H9 (cell line): ENCODE results near the gene ATG13. TPM values are rescaled to one million over a fixed set of nuclear protein-coding genes. Genes with fewer than 3 reads are reported as not detected.

Experiments
- DNase-seq: peaks from one replicate; pipeline ENCODE4 v3.0.0-alpha.2; 2017
- H2AFZ ChIP-seq: one replicate; pipeline ENCODE4 v1.6.1; 2013; ENCODE audit warnings: mild to moderate bottlenecking, low read length, control low read depth, moderate library complexity
- H2AK5ac ChIP-seq: 2 replicates; pipeline ENCODE4 v1.6.1; 2013; ENCODE audit warnings: low read length, control low read depth, mixed read lengths; ENCODE audit not compliant: insufficient read length
- H2BK120ac ChIP-seq: one replicate; pipeline ENCODE4 v1.6.1; 2013; ENCODE audit warnings: low read depth, mild to moderate bottlenecking, low read length, control low read depth, inconsistent platforms; ENCODE audit not compliant: poor library complexity, severe bottlenecking
- H2BK12ac ChIP-seq: 2 replicates; pipeline ENCODE4 v1.6.1; 2013; ENCODE audit warnings: low read length, control low read depth, mixed read lengths, low read depth; ENCODE audit not compliant: insufficient read length
- H2BK15ac ChIP-seq: 2 replicates; pipeline ENCODE4 v1.6.1; 2013; ENCODE audit warnings: low read depth, low read length, control low read depth
- H2BK20ac ChIP-seq: one replicate; pipeline ENCODE4 v1.6.1; 2013; ENCODE audit warnings: low read depth, mild to moderate bottlenecking, low read length, control low read depth, inconsistent platforms; ENCODE audit not compliant: poor library complexity, severe bottlenecking
- H2BK5ac ChIP-seq: 2 replicates; pipeline ENCODE4 v1.6.1; 2013; ENCODE audit warnings: low read length, control low read depth, mixed read lengths; ENCODE audit not compliant: insufficient read length
- H3K14ac ChIP-seq: 2 replicates; pipeline ENCODE4 v1.6.1; 2013; ENCODE audit warnings: low read length, control low read depth; ENCODE audit not compliant: insufficient read depth
- H3K18ac ChIP-seq: 2 replicates; pipeline ENCODE4 v1.6.1; 2013; ENCODE audit warnings: low read depth, mild to moderate bottlenecking, mixed read lengths, low read length, control low read depth; ENCODE audit not compliant: insufficient read length
- H3K23ac ChIP-seq: 2 replicates; pipeline ENCODE4 v1.6.1; 2013; ENCODE audit warnings: low read length, control low read depth, mixed read lengths, low read depth; ENCODE audit not compliant: insufficient read length
- H3K23me2 ChIP-seq: 2 replicates; pipeline ENCODE4 v1.6.1; 2013; ENCODE audit warnings: low read depth, mild to moderate bottlenecking, mixed read lengths, low read length, control low read depth; ENCODE audit not compliant: insufficient read length, poor library complexity, severe bottlenecking
- H3K27ac ChIP-seq: 2 replicates; pipeline ENCODE4 v1.5.1; 2013; ENCODE audit warnings: low read length, control low read depth, mixed read lengths, low read depth; ENCODE audit not compliant: insufficient read length
- H3K27me3 ChIP-seq: 2 replicates; pipeline ENCODE4 v1.6.1; 2013; ENCODE audit warnings: low read length, control low read depth, inconsistent platforms; ENCODE audit not compliant: insufficient read depth
- H3K4ac ChIP-seq: 2 replicates; pipeline ENCODE4 v1.6.1; 2013; ENCODE audit warnings: low read depth, mild to moderate bottlenecking, control low read depth, inconsistent platforms, low read length, moderate library complexity
- H3K4me1 ChIP-seq: 2 replicates; pipeline ENCODE4 v1.6.1; 2013; ENCODE audit warnings: low read length, control low read depth, inconsistent platforms; ENCODE audit not compliant: insufficient read depth
- H3K4me2 ChIP-seq: 2 replicates; pipeline ENCODE4 v1.6.1; 2013; ENCODE audit warnings: low read length, control low read depth, mixed read lengths; ENCODE audit not compliant: insufficient read length, insufficient read depth
- H3K56ac ChIP-seq: 2 replicates; pipeline ENCODE4 v1.6.1; 2013; ENCODE audit warnings: low read depth, mild to moderate bottlenecking, mixed read lengths, low read length, control low read depth; ENCODE audit not compliant: insufficient read length
- H3K79me1 ChIP-seq: 2 replicates; pipeline ENCODE4 v1.6.1; 2013; ENCODE audit warnings: low read depth, mild to moderate bottlenecking, moderate library complexity, low read length, control low read depth, inconsistent platforms; ENCODE audit not compliant: insufficient read depth, poor library complexity, severe bottlenecking
- H3K79me2 ChIP-seq: 2 replicates; pipeline ENCODE4 v1.6.1; 2013; ENCODE audit warnings: low read length, control low read depth, inconsistent platforms; ENCODE audit not compliant: insufficient read depth
- H3K9ac ChIP-seq: 2 replicates; pipeline ENCODE4 v1.6.1; 2013; ENCODE audit warnings: low read length, control low read depth, mixed read lengths; ENCODE audit not compliant: insufficient read length; ENCODE audit errors: extremely low read depth
- H3K9me3 ChIP-seq: one replicate; pipeline ENCODE4 v1.6.1; 2013; ENCODE audit warnings: low read depth, low read length, inconsistent platforms; ENCODE audit not compliant: control insufficient read depth
- H3T11ph ChIP-seq: one replicate; pipeline ENCODE4 v1.6.1; 2013; ENCODE audit warnings: mild to moderate bottlenecking, low read length, control low read depth, inconsistent platforms
- H4K20me1 ChIP-seq: one replicate; pipeline ENCODE4 v1.6.1; 2013; ENCODE audit not compliant: control insufficient read depth, insufficient read length, insufficient read depth
- H4K5ac ChIP-seq: 2 replicates; pipeline ENCODE4 v1.6.1; 2013; ENCODE audit warnings: low read depth, mild to moderate bottlenecking, mixed read lengths, low read length, control low read depth; ENCODE audit not compliant: insufficient read length
- H4K8ac ChIP-seq: replicated peaks from 2 replicates; pipeline ENCODE4 v1.6.1; 2013; ENCODE audit warnings: low read length, control low read depth, mixed read lengths, low read depth; ENCODE audit not compliant: insufficient read length
- H4K91ac ChIP-seq: 2 replicates; pipeline ENCODE4 v1.6.1; 2013; ENCODE audit warnings: low read depth, mild to moderate bottlenecking, moderate library complexity, mixed read lengths, low read length, control low read depth; ENCODE audit not compliant: insufficient read length
- H3K27ac Mint-ChIP-seq, 3 experiments: 2 replicates in 2 of 3; 3 replicates in 1 of 3; pipeline ENCODE4 v1.8.0; 2020 to 2021; ENCODE audit warnings: mixed read lengths in 3 of 3, mild to moderate bottlenecking in 1 of 3, moderate library complexity in 1 of 3
- H3K27me3 Mint-ChIP-seq: 2 replicates; pipeline ENCODE4 v1.8.0; 2021; ENCODE audit warnings: low read depth, mild to moderate bottlenecking, moderate library complexity, mixed read lengths
- H3K36me3 Mint-ChIP-seq, 3 experiments: 2 replicates in 2 of 3; 3 replicates in 1 of 3; pipeline ENCODE4 v1.8.0; 2020 to 2021; ENCODE audit warnings: low read depth in 3 of 3, mixed read lengths in 3 of 3; ENCODE audit not compliant: insufficient read depth in 1 of 3
- H3K4me1 Mint-ChIP-seq, 2 experiments: 2 replicates each; pipeline ENCODE4 v1.8.0; 2020; ENCODE audit warnings: mixed read lengths in 2 of 2
- H3K4me3 Mint-ChIP-seq, 2 experiments: 2 replicates in 1 of 2; 3 replicates in 1 of 2; pipeline ENCODE4 v1.8.0; 2020 to 2021; ENCODE audit warnings: mild to moderate bottlenecking in 2 of 2, mixed read lengths in 2 of 2, moderate library complexity in 1 of 2
- H3K9me3 Mint-ChIP-seq, 2 experiments: 2 replicates in 1 of 2; 3 replicates in 1 of 2; pipeline ENCODE4 v1.8.0; 2020; ENCODE audit warnings: mild to moderate bottlenecking in 2 of 2, mixed read lengths in 2 of 2, moderate library complexity in 1 of 2
- WGBS: extraction: QIAGEN DNeasy Blood & Tissue Kit; methylation state at CpG from one replicate; pipeline ENCODE4 v1.1.7; 2013; ENCODE audit warnings: missing lambda C conversion rate, low lambda C conversion rate, mixed read lengths; ENCODE audit not compliant: insufficient read length; ENCODE audit errors: extremely low coverage; 5-methylcytosine and 5-hydroxymethylcytosine counted together
- total RNA-seq: library from RNA; stranded (reverse); gene quantifications from 2 replicates; pipeline ENCODE4 v1.2.1, GENCODE V29; 2021
- TF ChIP-seq, protein P1 (sequence below): fragments of 200-600 bp; sonication (generic); conservative IDR thresholded peaks from 3 replicates; pipeline ENCODE4 v1.8.0; 2021; ENCODE audit warnings: antibody characterized with exemption, mild to moderate bottlenecking

ATG13 gene
- total RNA-seq, 1 experiment from 2014 or later = 79.1 TPM

- H2BK15ac ChIP-seq = no peak overlapping the region
- DNase-seq = no peak
- H3K27me3 Mint-ChIP-seq = no peaks in the 10 kb centered on the region; the same call in 1 of the 2 replicates
- no peak overlapping the region for H3K4me2 ChIP-seq
- H3K9me3 ChIP-seq = no peaks in the 10 kb centered on the region
- no peak overlapping the region for H3K23ac ChIP-seq
- no peak overlapping the region for H3K9ac ChIP-seq
- no peak overlapping the region for H3K18ac ChIP-seq
- H3K27me3 ChIP-seq = no peaks in the 10 kb centered on the region
- H2AK5ac ChIP-seq = no peak overlapping the region
- no peak overlapping the region for H2BK5ac ChIP-seq
- H4K91ac ChIP-seq = no peak overlapping the region
- no peaks in the 10 kb centered on the region for H3K23me2 ChIP-seq
- no peaks in the 10 kb centered on the region for H3K79me1 ChIP-seq
- H4K8ac ChIP-seq = no peak overlapping the region
- peaks cover 20 to 52% (median 50%) of the 10 kb centered on the region in 3 experiments; a peak in 6 of 7 replicates for H3K36me3 Mint-ChIP-seq
- TF ChIP-seq, protein P1, sequence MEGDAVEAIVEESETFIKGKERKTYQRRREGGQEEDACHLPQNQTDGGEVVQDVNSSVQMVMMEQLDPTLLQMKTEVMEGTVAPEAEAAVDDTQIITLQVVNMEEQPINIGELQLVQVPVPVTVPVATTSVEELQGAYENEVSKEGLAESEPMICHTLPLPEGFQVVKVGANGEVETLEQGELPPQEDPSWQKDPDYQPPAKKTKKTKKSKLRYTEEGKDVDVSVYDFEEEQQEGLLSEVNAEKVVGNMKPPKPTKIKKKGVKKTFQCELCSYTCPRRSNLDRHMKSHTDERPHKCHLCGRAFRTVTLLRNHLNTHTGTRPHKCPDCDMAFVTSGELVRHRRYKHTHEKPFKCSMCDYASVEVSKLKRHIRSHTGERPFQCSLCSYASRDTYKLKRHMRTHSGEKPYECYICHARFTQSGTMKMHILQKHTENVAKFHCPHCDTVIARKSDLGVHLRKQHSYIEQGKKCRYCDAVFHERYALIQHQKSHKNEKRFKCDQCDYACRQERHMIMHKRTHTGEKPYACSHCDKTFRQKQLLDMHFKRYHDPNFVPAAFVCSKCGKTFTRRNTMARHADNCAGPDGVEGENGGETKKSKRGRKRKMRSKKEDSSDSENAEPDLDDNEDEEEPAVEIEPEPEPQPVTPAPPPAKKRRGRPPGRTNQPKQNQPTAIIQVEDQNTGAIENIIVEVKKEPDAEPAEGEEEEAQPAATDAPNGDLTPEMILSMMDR = no peak
- H2BK12ac ChIP-seq = no peak overlapping the region
- no peak overlapping the region for H4K5ac ChIP-seq
- no peak overlapping the region for H3K27ac ChIP-seq
- no peak overlapping the region for H3K14ac ChIP-seq
- H3K27ac Mint-ChIP-seq = no peak overlapping the region; a peak in 3 of 7 replicates
- H3K9me3 Mint-ChIP-seq = no peaks in the 10 kb centered on the region
- no peaks in the 10 kb centered on the region for H3K4me1 ChIP-seq
- H3K56ac ChIP-seq = no peak overlapping the region
- peaks cover 14 to 16% of the 10 kb centered on the region in 2 experiments for H3K4me1 Mint-ChIP-seq
- WGBS = no CpG with 5 or more reads among the region's 7 CpGs
- no peak overlapping the region for H2BK20ac ChIP-seq
- H3K4ac ChIP-seq = no peak overlapping the region
- no peaks in the 10 kb centered on the region for H4K20me1 ChIP-seq
- H3K79me2 ChIP-seq = no peaks in the 10 kb centered on the region
- no peak overlapping the region for H2AFZ ChIP-seq
- H3T11ph ChIP-seq = no peak overlapping the region
- no peak overlapping the region for H2BK120ac ChIP-seq
- H3K4me3 Mint-ChIP-seq = no peak overlapping the region
Measured at GRCh38 chr11:46672381-46672839, 55.1 kb downstream of the ATG13 start.
